Fibroblast of skin of back (primary cell): Measurements from ENCODE around the gene SPOPL.
"Not testable (repeated sequence)": the region's sequence is repeated elsewhere in the genome, so short reads cannot be mapped to it uniquely, and the experiment has no call there.

ENCODE experiments used
- DNase-seq: peaks from one replicate; pipeline ENCODE4 v3.0.0-alpha.2; 2013

Gene SPOPL

DNA sequence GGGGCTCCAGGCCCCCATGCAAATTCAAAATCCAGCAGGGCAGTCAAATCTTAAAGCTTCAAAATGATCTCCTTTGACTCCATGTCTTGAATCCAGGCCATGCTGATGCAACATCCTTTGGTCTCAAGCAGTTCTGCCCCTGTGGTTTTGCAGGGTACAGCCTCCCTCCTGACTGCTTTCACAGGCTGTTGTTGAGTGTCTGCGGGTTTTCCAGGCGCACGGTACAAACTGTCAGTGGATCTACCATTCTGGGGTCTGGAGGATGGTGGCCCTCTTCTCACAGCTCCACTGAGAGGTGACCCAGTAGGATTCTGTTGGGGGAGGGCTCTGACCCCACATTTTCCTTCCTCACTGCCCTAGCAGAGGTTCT is 22.1 kb downstream of the SPOPL start:
- DNase-seq = not testable (repeated sequence)

DNA sequence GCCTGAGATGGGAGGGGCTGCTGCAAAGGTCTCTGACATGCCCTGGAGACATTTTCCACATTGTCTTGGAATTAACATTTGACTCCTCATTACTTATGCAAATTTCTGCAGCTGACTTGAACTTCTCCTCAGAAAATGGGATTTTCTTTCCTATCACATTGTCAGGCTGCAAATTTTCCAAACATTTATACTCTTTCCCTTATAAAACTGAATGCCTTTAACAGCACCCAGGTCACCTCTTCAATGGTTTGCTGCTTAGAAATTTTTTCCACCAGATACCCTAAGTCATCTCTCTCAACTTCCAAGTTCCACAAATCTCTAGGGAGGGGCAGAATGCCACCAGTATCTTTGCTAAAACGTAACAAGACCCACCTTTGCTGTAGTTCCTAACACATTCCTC is 22.8 kb downstream of the SPOPL start:
- DNase-seq = not testable (repeated sequence)

DNA sequence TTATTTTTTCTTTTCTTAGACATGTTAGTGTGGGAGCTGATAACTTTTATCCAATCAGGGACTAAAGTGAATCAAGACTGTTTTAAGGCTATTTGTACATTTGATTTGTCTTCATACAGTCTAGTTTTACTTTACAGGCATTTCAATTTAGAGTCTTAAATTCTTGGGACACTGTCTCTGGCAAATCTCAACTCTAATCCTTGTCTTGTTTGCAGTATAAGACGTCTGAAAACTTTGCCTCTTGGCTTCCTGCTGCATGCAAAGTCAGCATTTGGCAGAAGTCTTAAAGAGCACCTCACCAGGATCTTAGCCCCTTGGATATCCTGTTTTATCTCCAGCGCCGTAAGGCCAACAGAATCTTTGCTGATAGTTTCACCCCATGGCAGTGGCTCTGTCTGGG is 30.3 kb downstream of the SPOPL start:
- DNase-seq = no peak

DNA sequence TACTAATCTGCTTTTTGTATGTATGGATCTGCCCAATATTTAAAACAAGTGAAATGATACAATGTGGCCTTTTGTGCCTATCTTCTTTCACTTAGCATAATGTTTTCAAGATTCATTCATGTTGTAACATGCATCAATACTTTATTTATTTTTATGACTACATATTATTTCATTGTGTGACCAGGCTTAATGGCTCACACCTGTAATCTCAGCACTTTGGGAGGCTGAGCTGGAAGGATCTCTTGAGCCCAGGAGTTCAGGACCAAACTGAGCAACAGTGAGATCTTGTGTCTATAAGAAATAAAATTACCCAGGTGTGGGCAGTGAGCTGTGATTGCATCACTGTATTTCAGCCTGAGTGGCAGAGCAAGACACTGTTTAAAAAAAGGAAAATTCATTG is 33.2 kb downstream of the SPOPL start:
- DNase-seq = no peak

DNA sequence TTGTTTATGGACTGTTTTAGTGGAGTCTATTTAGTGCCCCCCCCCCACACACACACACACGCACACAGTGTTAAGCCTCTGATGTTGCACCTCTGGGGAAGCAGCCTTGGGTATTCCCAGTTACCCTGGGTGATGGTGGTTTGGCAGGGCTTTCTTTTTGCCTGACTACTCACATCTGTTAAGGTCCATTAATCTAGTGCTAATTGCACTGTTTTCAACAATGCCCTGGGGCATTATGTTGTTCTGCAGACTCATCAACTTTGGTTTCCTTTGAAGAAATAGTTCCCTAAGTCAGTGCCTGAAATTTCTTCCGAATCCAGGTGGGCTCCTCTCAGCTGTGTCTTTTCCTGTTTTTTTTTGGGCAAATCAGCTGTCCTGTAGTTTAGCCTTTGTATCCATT is 34.7 kb downstream of the SPOPL start:
- DNase-seq = no peak

DNA sequence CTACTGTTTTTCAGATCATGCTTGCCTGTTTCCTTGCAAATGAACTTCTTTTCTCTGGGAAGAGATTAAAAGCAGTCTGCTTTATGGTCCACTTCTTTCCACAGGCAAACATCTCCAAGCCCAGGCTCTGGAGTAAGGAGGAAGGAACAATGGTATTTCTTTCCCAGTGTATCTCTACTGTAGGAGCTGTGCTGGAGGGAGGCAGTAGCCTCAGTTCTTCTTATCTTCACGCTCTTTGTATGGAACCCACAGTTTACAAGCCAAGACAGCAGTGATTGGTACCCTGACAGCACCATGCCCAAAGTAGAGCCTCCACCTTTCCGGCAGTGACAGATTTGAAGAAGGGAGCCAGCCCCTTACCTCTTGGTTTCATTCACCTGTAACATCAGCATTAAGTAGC is 35.2 kb downstream of the SPOPL start:
- DNase-seq = no peak

DNA sequence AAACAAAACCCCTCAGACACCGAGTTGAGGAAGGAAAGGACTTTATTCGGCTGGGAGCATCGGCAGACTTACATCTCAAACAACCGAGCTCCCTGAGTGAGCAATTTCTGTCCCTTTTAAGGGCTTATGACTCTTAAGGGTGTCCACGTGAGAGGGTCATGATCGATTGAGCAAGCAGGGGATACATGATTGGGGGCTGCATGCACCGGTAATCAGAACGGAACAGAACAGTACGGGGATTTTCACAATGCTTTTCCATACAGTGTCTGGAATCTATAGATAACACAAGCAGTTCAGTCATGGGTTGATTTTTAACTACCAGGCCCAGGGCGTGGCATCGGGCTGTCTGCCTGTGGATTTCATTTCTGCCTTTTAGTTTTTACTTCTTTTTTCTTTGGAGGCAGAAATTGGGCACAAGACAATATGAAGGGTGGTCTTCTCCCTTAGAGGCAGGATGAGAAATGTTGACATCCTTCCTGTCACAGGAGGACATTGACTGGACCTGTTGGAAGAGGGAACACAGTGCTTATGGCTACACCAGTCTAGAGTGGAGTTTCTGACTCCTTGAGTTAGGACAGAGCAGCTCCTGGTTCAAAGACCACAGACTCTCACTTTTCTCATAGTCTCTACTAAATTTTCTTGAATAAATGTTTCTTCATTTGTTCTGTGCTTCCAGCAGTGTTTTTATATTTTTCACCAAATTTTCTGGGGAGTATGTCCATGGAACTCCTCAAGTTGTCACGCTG is 35.8 kb downstream of the SPOPL start:
- no peak for DNase-seq

DNA sequence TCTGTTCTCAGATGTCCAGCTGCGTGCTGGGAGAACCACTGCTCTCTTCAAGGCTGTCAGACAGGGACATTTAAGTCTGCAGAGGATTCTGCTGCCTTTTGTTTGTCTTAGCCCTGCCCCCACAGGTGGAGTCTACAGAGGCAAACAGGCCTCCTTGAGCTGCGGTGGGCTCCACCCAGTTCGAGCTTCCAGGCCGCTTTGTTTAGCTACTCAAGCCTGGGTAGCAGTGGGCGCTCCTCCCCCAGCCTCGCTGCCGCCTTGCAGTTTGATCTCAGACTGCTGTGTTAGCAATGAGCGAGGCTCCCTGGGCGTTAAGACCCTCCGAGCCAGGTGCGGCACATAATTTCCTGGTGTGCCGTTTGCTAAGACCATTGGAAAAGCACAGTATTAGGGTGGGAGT is 42.6 kb downstream of the SPOPL start:
- not testable (repeated sequence) for DNase-seq

DNA sequence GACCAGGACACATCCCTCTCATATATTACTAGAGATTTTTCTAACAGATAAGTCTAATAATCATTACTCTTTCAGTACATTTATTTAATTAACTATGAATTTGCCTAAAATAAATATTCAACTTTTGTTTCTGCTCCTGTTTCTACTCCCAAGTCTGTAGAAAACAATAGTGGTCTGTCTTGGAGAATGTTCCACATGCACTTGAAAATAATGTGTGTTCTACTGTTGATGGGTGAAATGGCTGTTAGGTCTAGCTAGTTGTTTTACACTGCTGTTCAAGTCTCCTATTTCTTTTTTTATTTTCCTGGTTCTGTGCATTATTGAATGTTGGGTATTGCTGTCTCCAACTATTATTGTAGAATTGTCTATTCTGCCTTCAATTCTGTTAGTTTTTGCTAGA is 47.2 kb downstream of the SPOPL start:
- no peak for DNase-seq

DNA sequence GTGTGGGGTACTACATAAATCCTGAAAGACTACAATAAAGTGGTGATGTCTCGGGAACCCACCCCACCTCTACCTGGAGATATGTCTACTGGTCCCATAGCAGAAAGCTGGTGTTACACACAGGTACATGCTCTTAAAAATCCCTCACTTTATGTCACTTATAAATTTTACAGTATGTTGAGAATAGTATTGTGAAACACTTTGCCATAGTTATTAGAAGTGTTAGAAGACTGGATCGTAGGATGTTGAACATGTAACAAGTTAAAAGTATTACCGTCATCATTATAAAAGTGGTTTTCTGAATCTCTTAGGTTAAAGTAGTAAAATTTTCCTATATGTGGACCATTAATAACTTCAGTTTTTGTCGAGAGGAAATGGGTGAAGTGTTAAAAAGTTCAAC is 48.6 kb downstream of the SPOPL start:
- DNase-seq = no peak

DNA sequence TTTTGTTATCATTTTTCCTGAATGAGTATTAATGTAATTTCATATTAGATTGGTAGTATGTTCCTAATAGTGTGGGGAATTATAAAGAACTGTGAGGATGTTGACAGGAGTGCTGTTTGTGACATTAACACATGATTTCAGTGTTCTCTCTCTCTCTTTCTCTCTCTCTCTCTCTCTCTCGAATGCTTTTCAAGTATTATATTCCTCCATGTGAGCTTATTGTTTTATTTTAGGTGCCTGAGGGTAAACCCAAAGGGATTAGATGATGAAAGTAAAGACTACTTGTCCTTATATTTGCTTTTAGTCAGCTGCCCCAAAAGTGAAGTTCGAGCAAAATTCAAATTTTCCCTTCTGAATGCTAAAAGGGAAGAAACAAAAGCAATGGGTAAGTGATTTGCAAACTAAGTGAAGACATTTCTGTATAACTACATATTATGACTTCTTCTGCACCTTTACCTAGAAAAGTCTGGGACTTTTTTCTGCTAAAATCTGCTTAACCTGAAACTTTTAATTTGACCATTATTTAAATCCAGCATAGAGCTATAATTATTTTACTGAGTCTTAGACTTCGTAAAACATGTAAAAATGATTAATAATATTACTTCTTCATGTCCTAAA is 49.2 kb downstream of the SPOPL start:
- DNase-seq = no peak

DNA sequence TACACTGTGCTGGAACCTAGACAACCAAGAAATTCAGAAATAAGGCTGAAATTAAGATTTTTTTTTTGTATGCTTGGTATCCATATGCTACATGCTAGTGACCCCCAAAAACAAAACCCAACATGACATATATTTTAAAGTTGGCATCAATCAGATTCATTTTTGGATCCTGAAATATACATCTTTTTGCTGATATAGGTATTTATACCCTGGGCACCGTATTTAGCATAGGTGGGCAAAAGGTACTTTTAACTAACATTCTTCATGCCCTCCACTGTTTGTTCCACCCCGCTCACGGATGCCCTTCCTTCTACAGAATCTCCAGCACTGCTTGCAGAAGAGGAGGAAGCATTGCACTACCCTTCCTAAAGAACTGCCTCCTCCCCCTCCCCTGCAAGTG is 52.6 kb downstream of the SPOPL start:
- DNase-seq = no peak

DNA sequence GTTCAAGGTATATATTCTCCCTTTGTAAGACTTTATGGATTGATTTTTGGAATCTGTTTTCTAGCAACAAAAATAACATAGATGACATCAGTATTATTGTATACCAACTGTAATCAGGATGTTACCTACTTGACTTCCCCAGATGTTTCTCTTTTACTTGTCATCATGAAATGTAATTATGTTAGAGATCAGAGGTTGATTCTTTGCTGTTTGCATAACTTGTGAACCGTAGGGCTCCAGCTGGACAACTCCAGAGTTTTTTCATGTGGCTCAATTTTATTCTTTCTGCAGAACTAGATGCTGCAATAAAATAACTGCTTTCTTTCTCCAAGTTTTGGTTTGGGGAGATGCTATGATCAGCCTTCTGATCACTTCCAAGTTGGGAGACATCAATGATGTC is 58.1 kb downstream of the SPOPL start:
- no peak for DNase-seq

DNA sequence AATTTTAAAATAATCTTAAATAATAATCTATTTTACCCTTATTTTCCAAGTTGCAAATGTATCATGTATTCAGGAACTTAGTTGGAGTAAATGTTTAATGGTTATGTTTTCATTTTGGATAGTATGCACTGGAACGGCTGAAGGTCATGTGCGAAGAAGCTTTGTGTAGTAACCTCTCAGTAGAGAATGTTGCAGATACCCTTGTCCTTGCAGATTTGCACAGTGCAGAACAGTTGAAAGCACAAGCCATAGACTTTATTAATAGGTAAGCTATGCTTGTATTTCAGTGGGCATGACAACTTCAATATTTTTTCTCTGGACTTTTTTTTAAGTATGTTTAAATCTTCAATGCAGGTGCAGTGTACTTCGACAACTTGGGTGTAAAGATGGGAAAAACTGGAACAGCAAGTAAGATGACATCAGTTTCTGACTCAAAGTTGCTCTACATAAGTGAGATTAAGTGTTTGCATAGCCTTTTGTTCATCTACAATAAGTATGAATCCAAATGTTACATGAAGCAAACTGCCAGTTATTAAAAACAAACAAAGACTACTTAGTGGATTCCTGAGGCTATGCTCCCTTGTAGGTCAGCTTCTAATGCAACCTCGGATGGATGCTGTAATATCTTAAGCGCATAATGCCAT is 63.1 kb downstream of the SPOPL start:
- DNase-seq = no peak

DNA sequence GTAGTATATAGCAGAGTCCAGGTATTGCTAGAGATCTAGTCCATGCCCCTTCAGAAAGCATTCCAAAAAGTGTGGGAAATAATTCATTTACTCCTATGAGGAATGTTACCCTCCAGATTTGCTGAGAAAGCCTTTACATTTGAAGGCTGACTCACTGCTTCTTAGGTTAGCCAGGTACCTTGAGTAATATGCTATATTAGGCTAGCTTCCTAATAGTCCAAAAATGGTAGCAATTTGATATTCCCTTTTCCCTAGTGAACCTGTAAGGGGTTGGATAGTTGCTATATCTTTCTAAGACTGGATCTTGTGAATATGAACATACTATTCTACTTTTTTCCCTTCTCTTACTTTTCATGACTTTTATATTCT is 63.6 kb downstream of the SPOPL start:
- DNase-seq = no peak

DNA sequence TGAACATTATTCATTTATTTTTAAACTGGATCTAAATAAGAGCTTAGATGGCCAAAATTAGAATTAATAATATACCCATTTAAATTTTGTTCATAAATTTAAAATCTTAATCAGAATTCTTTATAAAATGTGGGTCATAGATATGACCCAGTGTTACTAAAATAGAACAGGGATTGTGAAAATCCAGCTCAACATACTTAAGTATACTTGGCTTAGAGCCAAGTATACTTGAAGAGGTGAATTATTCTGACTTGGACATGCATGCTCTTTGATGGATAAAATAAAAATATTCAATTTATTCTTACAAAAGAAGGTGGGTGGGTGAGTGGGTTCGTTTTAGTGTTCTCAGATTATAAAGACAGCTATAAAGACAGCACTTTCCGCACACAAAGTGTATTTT is 70.7 kb downstream of the SPOPL start:
- DNase-seq = no peak

DNA sequence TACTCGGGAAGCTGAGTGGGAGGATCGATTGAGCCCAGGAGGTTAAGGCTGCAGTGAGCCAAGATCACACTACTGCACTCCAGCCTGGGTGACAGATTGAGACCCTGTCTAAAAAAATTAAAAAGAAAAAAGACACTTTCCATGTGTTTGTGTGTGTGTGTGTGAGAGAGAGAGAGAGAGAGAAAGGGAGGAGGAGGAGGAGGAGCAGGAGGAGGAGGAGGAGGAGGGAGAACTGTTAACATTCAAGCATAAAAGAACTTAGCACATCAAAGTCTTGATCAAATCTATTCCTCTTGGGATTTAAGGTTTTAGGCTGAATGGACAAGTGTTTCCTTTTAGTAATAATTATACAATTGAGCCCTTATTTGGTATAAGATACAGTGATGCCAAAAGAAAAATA is 75.5 kb downstream of the SPOPL start:
- DNase-seq = no peak

DNA sequence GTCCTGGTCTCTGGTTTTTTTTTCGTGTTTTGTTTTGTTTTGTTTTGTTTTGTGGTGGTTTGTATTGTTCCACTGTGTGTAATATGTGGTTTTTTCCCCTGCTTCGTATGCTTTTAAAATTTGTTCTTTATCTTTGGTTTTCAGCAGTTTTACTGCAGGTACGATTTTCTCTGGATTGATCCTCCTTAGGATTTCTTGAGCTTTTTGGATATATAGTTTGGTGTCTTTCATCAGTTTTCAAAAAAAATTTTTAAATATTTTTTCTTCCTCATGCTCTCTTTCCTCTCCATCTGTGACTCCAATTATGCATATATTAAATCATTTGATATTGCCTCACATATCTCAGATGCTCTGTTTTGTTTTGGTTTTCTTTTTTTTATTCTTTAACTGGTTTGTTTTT is 78.0 kb downstream of the SPOPL start:
- DNase-seq = no peak

DNA sequence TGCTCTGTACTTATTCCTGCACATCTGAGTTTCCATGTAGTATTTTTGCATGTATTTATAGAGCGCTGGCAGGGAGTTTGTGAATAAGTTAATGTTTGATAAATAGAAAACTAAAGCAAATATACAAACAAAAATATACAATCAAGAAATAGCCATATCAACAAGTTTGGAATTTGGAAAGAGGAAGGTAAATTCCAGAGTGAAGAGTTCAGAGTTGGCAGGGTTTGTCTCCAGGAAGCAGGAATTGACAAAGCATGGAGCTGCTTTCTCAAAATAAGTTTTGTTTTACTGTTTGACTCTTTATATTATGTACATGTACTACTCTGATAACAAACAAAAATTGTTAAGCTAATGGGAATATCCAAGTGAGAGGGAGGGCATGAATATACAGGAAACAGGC is 80.3 kb downstream of the SPOPL start:
- DNase-seq = no peak

DNA sequence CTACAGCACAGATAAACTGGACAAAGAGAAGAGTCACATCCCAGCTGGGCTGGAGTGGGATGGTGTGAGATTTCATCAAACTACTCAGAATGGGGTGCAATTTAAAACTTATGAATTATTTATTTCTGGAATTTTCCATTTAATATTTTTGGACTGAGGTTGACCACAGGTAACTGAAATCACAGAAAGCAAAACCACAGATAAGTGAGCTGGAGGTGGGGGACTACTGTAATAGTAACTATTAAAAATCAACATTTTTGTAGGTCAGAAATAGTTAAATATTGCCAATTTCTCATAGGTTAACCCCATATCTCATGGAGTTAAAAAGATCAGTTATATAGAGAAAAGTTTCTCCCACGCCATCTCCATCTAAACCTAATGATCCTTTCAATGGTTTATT is 88.1 kb downstream of the SPOPL start:
- no peak for DNase-seq

DNA sequence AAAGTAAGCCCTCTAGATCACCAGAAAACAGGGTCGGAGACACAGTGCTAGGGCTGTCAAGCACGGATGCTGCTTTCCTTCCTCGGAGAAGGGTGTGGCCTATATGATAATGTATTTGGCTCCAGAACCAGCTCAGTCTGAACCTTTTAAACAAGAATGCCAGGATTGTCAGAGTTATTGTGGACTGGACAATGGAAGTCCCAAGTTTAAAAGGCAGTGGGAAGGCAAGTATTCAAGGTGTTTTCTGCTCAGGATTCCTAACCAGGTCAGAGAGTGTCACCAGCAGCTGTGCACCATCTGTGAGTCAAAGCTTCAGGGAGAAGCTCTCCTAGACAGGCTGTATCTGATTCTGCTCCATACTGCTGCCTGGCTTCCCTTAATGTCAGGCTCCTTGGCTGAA is 94.8 kb downstream of the SPOPL start:
- no peak for DNase-seq

DNA sequence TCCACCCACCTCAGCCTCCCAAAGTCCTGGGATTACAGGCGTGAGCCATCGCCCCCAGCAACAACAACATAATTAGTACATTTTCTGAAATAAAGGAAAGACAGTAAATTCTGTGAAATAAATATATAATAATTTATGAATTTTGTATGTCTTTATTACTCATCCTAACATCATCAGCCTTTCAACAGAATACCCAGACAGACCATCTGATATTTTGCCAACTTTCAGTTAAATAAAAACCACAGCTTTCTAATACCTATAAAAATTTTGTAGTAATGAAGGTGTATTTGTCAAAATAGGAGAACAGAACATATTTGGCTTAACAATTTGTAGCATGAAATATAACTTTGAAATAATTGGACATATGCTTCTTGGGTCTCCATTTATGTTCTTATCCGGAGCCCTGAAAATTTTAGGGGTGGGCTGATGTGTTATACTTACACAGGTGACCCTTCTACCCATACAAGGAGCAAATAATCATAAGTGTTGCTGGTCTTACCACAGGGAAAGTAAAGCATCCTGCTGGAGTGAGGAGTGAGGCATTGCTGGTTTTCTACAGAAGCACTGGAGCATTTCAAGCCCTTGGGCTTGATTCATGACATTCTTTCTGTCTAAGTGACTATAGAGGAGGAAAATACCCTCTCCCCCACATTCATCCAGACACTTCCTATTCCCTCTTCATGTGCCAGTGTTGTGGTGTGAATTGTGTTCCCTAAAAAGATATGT is 99.3 kb downstream of the SPOPL start:
- no peak for DNase-seq

DNA sequence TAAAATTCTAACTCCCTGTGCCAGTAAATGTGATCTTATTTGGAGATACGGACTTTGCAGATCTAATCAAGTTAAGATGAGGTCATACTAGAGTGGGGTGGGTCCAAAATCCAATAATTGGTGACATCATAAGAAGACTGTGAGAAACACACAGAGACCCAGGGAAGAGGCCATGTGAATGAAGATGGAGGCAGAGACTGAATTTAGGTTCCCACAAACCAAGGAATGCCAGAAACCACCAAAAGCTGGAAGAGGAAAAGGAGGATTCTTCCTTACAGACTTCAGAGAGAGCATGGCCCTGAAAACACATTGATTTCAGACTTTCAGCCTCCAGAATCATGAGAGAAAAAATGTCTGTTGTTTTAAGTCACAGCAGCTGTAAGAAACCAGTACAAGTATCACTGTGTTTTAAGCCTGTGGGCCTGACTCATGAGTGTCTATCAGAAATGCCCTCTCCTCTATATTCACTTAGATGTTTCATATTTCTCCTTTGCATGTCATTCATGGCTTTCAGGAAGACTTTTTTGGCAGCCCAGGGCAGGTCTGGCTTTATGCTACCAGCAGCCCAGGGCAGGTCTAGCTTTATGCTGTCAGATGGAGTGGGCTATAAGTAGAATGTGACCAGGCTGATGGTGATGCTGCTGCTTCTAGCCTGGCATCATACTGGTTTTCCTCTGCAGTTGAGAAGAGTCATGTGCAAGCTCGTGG is 100.0 kb downstream of the SPOPL start:
- no peak for DNase-seq
